WTC11 (cell line): Measurements from ENCODE around the gene PAX8.

Source experiments
- CREB1 ChIP-seq: sonication (generic); formaldehyde crosslinking; IDR thresholded peaks from 2 replicates; pipeline ENCODE4 v1.8.0; 2023; ENCODE audit warnings: mild to moderate bottlenecking, missing genetic modification reagents
- FOXP1 ChIP-seq: sonication (generic); formaldehyde crosslinking; IDR thresholded peaks from 2 replicates; pipeline ENCODE4 v1.8.0; 2022; ENCODE audit warnings: missing genetic modification reagents, mild to moderate bottlenecking, moderate library complexity, borderline replicate concordance
- ZBTB21 ChIP-seq: sonication (generic); formaldehyde crosslinking; IDR thresholded peaks from 2 replicates; pipeline ENCODE4 v1.8.1; 2023; ENCODE audit warnings: mild to moderate bottlenecking, missing genetic modification reagents, borderline replicate concordance
- ZNF121 ChIP-seq: sonication (generic); formaldehyde crosslinking; IDR thresholded peaks from 2 replicates; pipeline ENCODE4 v1.8.0; 2023; ENCODE audit warnings: missing genetic modification reagents
- ZNF281 ChIP-seq: sonication (generic); formaldehyde crosslinking; IDR thresholded peaks from 2 replicates; pipeline ENCODE4 v1.8.0; 2023; ENCODE audit warnings: mild to moderate bottlenecking, missing genetic modification reagents
- TF ChIP-seq, protein P1 (sequence below): fragments of 200-600 bp; IDR thresholded peaks from 2 replicates; pipeline ENCODE4 v1.8.0; 2022; ENCODE audit warnings: antibody characterized with exemption
- TF ChIP-seq, protein P2 (sequence below): sonication (generic); formaldehyde crosslinking; IDR thresholded peaks from 2 replicates; pipeline ENCODE4 v1.8.0; 2023; ENCODE audit warnings: missing genetic modification reagents, mild to moderate bottlenecking, borderline replicate concordance
- TF ChIP-seq, protein P3 (sequence below): sonication (generic); formaldehyde crosslinking; IDR thresholded peaks from 2 replicates; pipeline ENCODE4 v1.8.1; 2023; ENCODE audit warnings: mild to moderate bottlenecking, missing genetic modification reagents, moderate library complexity
- TF ChIP-seq, protein P4 (sequence below): sonication (generic); formaldehyde crosslinking; IDR thresholded peaks from 2 replicates; pipeline ENCODE4 v1.8.1; 2023; ENCODE audit warnings: mild to moderate bottlenecking, missing genetic modification reagents, moderate library complexity

DNA sequence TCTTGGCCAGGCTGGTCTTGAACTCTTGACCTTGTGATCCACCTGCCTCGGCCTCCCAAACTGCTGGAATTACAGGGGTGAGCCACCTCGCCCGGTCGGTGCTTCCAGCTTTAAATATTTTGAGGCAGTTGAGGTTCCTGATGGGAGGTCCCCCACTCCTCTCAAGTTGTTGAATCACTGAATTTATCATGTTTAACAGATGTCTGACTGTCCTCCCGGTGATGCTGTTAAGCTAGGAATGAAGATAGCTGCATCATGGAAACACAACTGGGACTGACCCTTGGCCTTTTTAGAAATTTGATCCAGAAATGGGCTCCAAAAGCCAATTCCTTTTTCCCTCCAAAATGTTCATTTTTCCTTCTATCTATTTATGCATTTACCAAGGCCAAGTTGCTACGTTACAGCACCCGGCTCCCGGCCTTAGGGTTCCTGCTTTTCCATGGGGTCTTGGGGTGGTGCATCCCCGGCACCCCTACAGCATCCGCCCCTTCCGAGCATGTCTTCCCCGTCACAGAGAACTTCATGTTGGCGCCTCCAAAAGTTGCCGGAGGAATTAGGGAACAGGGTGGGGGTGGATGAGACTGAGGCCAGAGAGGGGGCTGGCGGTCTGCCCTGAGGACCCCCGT is 43.9 kb downstream of the PAX8 start:
- TF ChIP-seq ZNF281 (CRISPR knock-in tag): no peak
- no peak for TF ChIP-seq ZNF121 (CRISPR knock-in tag)
- TF ChIP-seq, protein P1, sequence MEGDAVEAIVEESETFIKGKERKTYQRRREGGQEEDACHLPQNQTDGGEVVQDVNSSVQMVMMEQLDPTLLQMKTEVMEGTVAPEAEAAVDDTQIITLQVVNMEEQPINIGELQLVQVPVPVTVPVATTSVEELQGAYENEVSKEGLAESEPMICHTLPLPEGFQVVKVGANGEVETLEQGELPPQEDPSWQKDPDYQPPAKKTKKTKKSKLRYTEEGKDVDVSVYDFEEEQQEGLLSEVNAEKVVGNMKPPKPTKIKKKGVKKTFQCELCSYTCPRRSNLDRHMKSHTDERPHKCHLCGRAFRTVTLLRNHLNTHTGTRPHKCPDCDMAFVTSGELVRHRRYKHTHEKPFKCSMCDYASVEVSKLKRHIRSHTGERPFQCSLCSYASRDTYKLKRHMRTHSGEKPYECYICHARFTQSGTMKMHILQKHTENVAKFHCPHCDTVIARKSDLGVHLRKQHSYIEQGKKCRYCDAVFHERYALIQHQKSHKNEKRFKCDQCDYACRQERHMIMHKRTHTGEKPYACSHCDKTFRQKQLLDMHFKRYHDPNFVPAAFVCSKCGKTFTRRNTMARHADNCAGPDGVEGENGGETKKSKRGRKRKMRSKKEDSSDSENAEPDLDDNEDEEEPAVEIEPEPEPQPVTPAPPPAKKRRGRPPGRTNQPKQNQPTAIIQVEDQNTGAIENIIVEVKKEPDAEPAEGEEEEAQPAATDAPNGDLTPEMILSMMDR: no peak
- TF ChIP-seq FOXP1 (CRISPR knock-in tag): no peak
- TF ChIP-seq CREB1 (CRISPR knock-in tag): no peak
- TF ChIP-seq, protein P2, sequence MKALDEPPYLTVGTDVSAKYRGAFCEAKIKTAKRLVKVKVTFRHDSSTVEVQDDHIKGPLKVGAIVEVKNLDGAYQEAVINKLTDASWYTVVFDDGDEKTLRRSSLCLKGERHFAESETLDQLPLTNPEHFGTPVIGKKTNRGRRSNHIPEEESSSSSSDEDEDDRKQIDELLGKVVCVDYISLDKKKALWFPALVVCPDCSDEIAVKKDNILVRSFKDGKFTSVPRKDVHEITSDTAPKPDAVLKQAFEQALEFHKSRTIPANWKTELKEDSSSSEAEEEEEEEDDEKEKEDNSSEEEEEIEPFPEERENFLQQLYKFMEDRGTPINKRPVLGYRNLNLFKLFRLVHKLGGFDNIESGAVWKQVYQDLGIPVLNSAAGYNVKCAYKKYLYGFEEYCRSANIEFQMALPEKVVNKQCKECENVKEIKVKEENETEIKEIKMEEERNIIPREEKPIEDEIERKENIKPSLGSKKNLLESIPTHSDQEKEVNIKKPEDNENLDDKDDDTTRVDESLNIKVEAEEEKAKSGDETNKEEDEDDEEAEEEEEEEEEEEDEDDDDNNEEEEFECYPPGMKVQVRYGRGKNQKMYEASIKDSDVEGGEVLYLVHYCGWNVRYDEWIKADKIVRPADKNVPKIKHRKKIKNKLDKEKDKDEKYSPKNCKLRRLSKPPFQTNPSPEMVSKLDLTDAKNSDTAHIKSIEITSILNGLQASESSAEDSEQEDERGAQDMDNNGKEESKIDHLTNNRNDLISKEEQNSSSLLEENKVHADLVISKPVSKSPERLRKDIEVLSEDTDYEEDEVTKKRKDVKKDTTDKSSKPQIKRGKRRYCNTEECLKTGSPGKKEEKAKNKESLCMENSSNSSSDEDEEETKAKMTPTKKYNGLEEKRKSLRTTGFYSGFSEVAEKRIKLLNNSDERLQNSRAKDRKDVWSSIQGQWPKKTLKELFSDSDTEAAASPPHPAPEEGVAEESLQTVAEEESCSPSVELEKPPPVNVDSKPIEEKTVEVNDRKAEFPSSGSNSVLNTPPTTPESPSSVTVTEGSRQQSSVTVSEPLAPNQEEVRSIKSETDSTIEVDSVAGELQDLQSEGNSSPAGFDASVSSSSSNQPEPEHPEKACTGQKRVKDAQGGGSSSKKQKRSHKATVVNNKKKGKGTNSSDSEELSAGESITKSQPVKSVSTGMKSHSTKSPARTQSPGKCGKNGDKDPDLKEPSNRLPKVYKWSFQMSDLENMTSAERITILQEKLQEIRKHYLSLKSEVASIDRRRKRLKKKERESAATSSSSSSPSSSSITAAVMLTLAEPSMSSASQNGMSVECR (CRISPR knock-in tag): no peak
- TF ChIP-seq, protein P3, sequence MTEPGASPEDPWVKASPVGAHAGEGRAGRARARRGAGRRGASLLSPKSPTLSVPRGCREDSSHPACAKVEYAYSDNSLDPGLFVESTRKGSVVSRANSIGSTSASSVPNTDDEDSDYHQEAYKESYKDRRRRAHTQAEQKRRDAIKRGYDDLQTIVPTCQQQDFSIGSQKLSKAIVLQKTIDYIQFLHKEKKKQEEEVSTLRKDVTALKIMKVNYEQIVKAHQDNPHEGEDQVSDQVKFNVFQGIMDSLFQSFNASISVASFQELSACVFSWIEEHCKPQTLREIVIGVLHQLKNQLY: no peak
- TF ChIP-seq ZBTB21 (CRISPR knock-in tag): no peak
- TF ChIP-seq, protein P4, sequence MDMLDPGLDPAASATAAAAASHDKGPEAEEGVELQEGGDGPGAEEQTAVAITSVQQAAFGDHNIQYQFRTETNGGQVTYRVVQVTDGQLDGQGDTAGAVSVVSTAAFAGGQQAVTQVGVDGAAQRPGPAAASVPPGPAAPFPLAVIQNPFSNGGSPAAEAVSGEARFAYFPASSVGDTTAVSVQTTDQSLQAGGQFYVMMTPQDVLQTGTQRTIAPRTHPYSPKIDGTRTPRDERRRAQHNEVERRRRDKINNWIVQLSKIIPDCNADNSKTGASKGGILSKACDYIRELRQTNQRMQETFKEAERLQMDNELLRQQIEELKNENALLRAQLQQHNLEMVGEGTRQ (CRISPR knock-in tag): no peak
